C4-2B (cell line): ENCODE measurements around the gene MUC5AC.

Source experiments
- H3K27ac ChIP-seq: fragments of 450-650 bp; 2 replicates; pipeline ENCODE4 v1.5.1; 2017
- CTCF ChIP-seq: fragments of 450-650 bp; conservative IDR thresholded peaks from 2 replicates; pipeline ENCODE4 v1.5.1; 2017; ENCODE audit warnings: mild to moderate bottlenecking
- ZFX ChIP-seq: fragments of 450-650 bp; IDR thresholded peaks from 2 replicates; pipeline ENCODE4 v1.6.1; 2017

The MUC5AC gene

GRCh38 chr11:1218256-1218787 is 60.6 kb downstream of the MUC5AC start:
- H3K27ac ChIP-seq: no peak overlapping the region
- TF ChIP-seq CTCF (no peak), ZFX (no peak)

GRCh38 chr11:1218788-1219445 is 61.2 kb downstream of the MUC5AC start:
- H3K27ac ChIP-seq: no peak overlapping the region
- TF ChIP-seq ZFX: no peak
- no peak for TF ChIP-seq CTCF

- no peak overlapping the region for H3K27ac ChIP-seq
- TF ChIP-seq ZFX (no peak), CTCF (no peak)
These were observed 61.7 kb downstream of the MUC5AC start for GRCh38 chr11:1219446-1219833.

- H3K27ac ChIP-seq: no peak overlapping the region
- no peak for TF ChIP-seq CTCF
- TF ChIP-seq ZFX: no peak
These were observed 62.4 kb downstream of the MUC5AC start for GRCh38 chr11:1219834-1220815.

GRCh38 chr11:1220941-1221721 is 63.4 kb downstream of the MUC5AC start:
- TF ChIP-seq CTCF (no peak), ZFX (no peak)
- H3K27ac ChIP-seq: no peak overlapping the region

GRCh38 chr11:1221848-1222311 is 64.1 kb downstream of the MUC5AC start:
- no peak overlapping the region for H3K27ac ChIP-seq
- TF ChIP-seq ZFX: no peak
- TF ChIP-seq CTCF: no peak
